Mammary epithelial cell (primary cell): ENCODE measurements around the gene PTCD3.

ENCODE experiments used
- CTCF ChIP-seq, 2 donors: IDR thresholded peaks in 1 of 2; conservative IDR thresholded peaks in 1 of 2; 2 replicates each; pipeline ENCODE4 v1.5.1; 2011 to 2012; ENCODE audit warnings: inconsistent platforms in 2 of 2, low read length in 2 of 2, mild to moderate bottlenecking in 2 of 2, control low read depth in 1 of 2, low read depth in 1 of 2; ENCODE audit not compliant: insufficient read depth in 1 of 2; ENCODE audit errors: extremely low read depth in 1 of 2
- EZH2 ChIP-seq: IDR thresholded peaks from 2 replicates; pipeline ENCODE4 v1.6.1; 2012; ENCODE audit warnings: low read length, inconsistent platforms, borderline replicate concordance

GRCh38 chr2:86102157-86102556 lies 3.9 kb upstream of the PTCD3 start:
- TF ChIP-seq EZH2 (no peak), CTCF (conservative IDR thresholded peaks at IDR 0.05 in 1 of 2, IDR thresholded peaks at IDR 0.05 in 1 of 2; ENCODE audit: extremely low read depth in 1 of 2, insufficient read depth in 1 of 2, low read depth in 1 of 2, low read length in 2 of 2) (no peak)
